Epithelial cell of proximal tubule (primary cell): ENCODE data around the gene LRP3. TPM values are rescaled to one million over a fixed set of nuclear protein-coding genes. Genes with fewer than 3 reads are reported as not detected.
A peak's percentile ranks its signal among the peaks of the same experiment; 100 is the strongest.
"Not testable (repeated sequence)": the region's sequence is repeated elsewhere in the genome, so short reads cannot be mapped to it uniquely, and the experiment has no call there.

Experiments used
- DNase-seq: peaks from one replicate; pipeline ENCODE4 v3.0.0-alpha.2; 2011; ENCODE audit warnings: low read depth
- H3K4me3 ChIP-seq: 2 replicates; pipeline ENCODE4 v1.5.1; 2011; ENCODE audit warnings: low read depth, mild to moderate bottlenecking, low read length
- total RNA-seq: library from RNA; depleted of rRNA; stranded (reverse); fragments of >200 nt; gene quantifications from 2 replicates; pipeline ENCODE4 v1.2.3, GENCODE V29; 2015
- TF ChIP-seq, protein P1 (sequence below): conservative IDR thresholded peaks from 2 replicates; pipeline ENCODE4 v1.5.1; 2012; ENCODE audit warnings: low read depth, mild to moderate bottlenecking, low read length

The LRP3 gene, protein sequence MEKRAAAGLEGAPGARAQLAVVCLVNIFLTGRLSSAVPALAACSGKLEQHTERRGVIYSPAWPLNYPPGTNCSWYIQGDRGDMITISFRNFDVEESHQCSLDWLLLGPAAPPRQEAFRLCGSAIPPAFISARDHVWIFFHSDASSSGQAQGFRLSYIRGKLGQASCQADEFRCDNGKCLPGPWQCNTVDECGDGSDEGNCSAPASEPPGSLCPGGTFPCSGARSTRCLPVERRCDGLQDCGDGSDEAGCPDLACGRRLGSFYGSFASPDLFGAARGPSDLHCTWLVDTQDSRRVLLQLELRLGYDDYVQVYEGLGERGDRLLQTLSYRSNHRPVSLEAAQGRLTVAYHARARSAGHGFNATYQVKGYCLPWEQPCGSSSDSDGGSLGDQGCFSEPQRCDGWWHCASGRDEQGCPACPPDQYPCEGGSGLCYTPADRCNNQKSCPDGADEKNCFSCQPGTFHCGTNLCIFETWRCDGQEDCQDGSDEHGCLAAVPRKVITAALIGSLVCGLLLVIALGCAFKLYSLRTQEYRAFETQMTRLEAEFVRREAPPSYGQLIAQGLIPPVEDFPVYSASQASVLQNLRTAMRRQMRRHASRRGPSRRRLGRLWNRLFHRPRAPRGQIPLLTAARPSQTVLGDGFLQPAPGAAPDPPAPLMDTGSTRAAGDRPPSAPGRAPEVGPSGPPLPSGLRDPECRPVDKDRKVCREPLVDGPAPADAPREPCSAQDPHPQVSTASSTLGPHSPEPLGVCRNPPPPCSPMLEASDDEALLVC
- total RNA-seq = 26.3 and 26.9 TPM in 2 replicates

- TF ChIP-seq, protein P1, sequence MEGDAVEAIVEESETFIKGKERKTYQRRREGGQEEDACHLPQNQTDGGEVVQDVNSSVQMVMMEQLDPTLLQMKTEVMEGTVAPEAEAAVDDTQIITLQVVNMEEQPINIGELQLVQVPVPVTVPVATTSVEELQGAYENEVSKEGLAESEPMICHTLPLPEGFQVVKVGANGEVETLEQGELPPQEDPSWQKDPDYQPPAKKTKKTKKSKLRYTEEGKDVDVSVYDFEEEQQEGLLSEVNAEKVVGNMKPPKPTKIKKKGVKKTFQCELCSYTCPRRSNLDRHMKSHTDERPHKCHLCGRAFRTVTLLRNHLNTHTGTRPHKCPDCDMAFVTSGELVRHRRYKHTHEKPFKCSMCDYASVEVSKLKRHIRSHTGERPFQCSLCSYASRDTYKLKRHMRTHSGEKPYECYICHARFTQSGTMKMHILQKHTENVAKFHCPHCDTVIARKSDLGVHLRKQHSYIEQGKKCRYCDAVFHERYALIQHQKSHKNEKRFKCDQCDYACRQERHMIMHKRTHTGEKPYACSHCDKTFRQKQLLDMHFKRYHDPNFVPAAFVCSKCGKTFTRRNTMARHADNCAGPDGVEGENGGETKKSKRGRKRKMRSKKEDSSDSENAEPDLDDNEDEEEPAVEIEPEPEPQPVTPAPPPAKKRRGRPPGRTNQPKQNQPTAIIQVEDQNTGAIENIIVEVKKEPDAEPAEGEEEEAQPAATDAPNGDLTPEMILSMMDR = no peak
- peak within 1 kb of the TSS; percentile 50 for H3K4me3 ChIP-seq
- no peak for DNase-seq
Measured at GRCh38 chr19:33193865-33194362, at the start of gene LRP3. Gene LRP3, plus strand, starts transcription at chr19:33194330. Its CDS starts 456 bp downstream, at chr19:33194786.

DNA sequence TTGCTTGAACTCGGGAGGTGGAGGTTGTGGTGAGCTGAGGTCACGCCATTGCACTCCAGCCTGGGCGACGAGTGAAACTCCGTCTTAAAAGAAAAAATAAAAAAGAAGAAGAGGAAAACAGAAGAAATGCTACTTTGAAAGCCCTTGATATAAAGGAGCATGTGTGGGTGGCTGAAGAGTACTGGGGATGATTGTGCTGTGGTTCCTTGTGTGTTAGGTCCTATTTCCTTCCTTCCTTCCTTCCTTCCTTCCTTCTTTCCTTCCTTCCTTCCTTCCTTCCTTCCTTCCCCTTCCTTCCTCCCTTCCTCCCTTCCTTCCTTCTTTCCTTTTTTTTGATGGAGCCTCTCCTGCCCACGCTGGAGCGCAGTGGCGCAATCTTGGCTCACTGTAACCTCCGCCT is 47.9 kb upstream of the LRP3 start:
- TF ChIP-seq, protein P1 = no peak
- H3K4me3 ChIP-seq = no peak overlapping the region
- DNase-seq = no peak

DNA sequence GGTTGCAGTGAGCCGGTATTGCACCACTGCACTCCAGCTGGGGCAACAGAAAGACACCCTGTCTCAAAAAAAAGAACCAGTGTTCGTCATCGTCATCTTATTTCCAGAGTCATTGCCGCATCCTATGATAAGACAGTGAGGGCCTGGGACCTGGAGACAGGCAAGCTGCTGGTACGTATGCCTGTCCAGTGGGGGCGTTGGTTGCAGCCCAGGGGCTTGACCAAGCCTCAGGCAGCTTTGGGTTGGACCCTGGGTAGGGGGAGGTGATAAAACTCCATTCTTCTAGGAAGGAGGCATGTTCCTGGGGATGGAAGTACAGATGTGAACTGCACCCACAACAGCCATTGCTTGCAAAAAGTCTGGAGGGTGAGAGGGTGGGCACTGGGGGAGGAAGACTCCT is 46.6 kb upstream of the LRP3 start:
- TF ChIP-seq, protein P1 = peak; percentile 10
- H3K4me3 ChIP-seq = no peak overlapping the region
- no peak for DNase-seq

GRCh38 chr19:33150852-33151518 is 43.1 kb upstream of the LRP3 start:
- TF ChIP-seq, protein P1 = no peak
- no peak overlapping the region for H3K4me3 ChIP-seq
- no peak for DNase-seq

DNA sequence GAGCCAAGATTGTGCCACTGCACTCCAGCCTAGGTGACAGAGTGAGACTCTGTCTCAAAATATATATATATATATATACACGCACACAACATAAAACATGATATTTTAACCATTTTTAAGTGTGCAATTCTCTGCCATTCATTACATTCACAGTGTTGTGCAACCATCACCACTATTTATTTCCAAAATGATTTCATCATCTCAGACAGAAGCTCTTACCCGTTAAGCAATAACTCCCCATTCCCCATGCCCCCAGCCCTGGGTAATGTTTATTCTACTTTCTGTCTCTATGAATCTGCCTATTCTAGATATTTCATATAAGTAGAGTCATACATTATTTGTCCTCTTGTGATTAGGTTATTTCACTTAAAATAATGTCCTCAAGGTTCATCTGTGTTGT is 42.0 kb upstream of the LRP3 start:
- TF ChIP-seq, protein P1 = no peak
- no peak overlapping the region for H3K4me3 ChIP-seq
- no peak for DNase-seq

DNA sequence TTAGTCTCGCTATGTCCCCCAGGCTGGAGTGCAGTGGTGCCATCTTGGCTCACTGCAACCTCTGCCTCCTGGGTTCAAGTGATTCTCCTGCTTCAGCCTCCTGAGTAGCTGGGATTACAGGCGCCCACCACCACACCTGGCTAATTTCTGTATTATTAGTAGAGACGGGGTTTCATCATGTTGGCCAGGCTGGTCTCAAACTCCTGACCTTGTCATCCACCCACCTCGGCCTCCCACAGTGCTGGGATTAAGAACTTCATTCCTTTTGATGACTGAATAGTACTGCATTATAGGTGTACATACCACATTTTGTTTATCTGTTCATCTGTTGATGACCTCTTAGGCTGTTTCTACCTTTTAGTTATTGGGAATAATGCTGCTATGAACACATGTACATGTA is 41.5 kb upstream of the LRP3 start:
- H3K4me3 ChIP-seq, DNase-seq: not testable (repeated sequence)

DNA sequence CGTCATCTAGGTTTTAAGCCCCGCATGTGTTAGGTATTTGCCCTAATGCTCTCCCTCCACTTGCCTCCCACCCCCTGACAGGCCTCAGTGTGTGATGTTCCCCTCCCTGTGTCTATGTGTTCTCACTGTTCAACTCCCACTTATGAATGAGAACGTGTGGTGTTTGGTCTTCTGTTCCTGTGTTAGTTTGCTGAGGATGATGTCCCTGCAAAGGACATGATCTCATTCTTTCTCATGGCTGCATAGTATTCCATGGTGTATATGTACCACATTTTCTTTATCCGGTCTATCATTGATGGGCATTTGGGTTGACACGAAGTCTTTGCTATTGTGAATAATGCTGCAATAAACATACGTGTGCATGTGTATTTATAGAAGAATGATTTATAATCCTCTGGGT is 39.8 kb upstream of the LRP3 start:
- not testable (repeated sequence) for H3K4me3 ChIP-seq, DNase-seq
